ENCODE measurements around the gene PLA2G15. TPM values are rescaled to one million over a fixed set of nuclear protein-coding genes. Genes with fewer than 3 reads are reported as not detected.

Gene PLA2G15
- total and polyA plus RNA-seq, 2 experiments from 2014 or later: 3.1 to 14.8 TPM

DNA sequence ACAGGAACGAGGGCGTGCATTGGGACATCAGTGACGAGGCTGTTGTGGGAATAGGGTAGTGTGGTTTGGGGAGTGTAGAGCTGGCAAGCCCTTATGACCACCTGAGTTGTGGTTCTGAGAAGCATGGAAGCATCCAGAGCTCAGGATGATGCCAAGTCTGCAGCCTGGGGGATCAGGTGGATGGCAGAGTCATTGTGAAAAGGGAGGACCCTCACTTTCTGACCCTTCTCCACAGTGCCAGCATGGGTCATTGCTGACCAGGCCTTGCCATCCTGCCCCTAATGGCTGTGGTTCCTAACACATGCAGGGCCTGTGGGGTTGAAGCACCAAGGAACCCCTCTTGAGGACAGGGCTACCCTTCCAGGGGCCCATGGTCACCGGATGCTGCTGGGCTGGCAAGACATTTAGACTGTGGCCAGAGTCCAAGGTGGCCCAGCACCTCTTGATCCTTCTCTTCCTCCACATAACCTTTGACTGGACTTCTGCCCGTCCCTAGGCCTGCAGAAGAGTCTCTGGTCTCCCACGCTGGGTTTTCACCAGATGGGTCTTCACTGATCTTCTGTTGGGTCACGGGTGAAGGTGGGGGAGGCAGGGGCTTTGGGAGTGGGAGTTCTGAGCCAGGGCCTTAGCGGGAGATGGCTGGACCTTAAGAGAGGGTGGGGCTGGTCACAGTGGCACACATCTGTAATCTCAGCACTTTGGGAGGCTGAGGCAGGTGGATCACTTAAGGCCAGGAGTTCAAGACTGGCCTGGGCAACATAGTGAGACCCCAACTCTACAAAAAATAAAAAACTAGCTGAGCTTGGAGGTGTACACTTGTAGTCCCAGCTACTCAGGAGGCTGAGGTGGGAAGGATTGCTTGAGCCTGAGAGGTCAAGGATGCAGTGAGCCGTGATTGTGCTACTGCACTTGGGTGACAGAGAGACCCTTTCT lies 2.0 kb upstream of the PLA2G15 start (continued):
- TF ChIP-seq, protein P1, sequence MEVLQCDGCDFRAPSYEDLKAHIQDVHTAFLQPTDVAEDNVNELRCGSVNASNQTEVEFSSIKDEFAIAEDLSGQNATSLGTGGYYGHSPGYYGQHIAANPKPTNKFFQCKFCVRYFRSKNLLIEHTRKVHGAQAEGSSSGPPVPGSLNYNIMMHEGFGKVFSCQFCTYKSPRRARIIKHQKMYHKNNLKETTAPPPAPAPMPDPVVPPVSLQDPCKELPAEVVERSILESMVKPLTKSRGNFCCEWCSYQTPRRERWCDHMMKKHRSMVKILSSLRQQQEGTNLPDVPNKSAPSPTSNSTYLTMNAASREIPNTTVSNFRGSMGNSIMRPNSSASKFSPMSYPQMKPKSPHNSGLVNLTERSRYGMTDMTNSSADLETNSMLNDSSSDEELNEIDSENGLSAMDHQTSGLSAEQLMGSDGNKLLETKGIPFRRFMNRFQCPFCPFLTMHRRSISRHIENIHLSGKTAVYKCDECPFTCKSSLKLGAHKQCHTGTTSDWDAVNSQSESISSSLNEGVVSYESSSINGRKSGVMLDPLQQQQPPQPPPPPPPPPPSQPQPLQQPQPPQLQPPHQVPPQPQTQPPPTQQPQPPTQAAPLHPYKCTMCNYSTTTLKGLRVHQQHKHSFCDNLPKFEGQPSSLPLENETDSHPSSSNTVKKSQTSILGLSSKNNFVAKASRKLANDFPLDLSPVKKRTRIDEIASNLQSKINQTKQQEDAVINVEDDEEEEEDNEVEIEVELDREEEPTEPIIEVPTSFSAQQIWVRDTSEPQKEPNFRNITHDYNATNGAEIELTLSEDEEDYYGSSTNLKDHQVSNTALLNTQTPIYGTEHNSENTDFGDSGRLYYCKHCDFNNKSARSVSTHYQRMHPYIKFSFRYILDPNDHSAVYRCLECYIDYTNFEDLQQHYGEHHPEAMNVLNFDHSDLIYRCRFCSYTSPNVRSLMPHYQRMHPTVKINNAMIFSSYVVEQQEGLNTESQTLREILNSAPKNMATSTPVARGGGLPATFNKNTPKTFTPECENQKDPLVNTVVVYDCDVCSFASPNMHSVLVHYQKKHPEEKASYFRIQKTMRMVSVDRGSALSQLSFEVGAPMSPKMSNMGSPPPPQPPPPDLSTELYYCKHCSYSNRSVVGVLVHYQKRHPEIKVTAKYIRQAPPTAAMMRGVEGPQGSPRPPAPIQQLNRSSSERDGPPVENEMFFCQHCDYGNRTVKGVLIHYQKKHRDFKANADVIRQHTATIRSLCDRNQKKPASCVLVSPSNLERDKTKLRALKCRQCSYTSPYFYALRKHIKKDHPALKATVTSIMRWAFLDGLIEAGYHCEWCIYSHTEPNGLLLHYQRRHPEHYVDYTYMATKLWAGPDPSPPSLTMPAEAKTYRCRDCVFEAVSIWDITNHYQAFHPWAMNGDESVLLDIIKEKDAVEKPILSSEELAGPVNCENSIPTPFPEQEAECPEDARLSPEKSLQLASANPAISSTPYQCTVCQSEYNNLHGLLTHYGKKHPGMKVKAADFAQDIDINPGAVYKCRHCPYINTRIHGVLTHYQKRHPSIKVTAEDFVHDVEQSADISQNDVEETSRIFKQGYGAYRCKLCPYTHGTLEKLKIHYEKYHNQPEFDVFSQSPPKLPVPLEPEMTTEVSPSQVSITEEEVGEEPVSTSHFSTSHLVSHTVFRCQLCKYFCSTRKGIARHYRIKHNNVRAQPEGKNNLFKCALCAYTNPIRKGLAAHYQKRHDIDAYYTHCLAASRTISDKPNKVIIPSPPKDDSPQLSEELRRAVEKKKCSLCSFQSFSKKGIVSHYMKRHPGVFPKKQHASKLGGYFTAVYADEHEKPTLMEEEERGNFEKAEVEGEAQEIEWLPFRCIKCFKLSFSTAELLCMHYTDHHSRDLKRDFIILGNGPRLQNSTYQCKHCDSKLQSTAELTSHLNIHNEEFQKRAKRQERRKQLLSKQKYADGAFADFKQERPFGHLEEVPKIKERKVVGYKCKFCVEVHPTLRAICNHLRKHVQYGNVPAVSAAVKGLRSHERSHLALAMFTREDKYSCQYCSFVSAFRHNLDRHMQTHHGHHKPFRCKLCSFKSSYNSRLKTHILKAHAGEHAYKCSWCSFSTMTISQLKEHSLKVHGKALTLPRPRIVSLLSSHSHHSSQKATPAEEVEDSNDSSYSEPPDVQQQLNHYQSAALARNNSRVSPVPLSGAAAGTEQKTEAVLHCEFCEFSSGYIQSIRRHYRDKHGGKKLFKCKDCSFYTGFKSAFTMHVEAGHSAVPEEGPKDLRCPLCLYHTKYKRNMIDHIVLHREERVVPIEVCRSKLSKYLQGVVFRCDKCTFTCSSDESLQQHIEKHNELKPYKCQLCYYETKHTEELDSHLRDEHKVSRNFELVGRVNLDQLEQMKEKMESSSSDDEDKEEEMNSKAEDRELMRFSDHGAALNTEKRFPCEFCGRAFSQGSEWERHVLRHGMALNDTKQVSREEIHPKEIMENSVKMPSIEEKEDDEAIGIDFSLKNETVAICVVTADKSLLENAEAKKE (CRISPR knock-in tag; IDR thresholded peaks at IDR 0.05): no peak
- TF ChIP-seq POLR2AphosphoS5 (IDR thresholded peaks at IDR 0.05; ENCODE audit: low read depth) (no peak), NANOG (IDR thresholded peaks at IDR 0.05; ENCODE audit: borderline replicate concordance) (no peak), EZH2phosphoT487 (IDR thresholded peaks at IDR 0.05; ENCODE audit: unreplicated experiment) (no peak), JUNB (IDR thresholded peaks at IDR 0.05; ENCODE audit: unreplicated experiment) (no peak), STAT1 (IDR thresholded peaks at IDR 0.05; ENCODE audit: unreplicated experiment) (no peak)
- TF ChIP-seq, protein P2, sequence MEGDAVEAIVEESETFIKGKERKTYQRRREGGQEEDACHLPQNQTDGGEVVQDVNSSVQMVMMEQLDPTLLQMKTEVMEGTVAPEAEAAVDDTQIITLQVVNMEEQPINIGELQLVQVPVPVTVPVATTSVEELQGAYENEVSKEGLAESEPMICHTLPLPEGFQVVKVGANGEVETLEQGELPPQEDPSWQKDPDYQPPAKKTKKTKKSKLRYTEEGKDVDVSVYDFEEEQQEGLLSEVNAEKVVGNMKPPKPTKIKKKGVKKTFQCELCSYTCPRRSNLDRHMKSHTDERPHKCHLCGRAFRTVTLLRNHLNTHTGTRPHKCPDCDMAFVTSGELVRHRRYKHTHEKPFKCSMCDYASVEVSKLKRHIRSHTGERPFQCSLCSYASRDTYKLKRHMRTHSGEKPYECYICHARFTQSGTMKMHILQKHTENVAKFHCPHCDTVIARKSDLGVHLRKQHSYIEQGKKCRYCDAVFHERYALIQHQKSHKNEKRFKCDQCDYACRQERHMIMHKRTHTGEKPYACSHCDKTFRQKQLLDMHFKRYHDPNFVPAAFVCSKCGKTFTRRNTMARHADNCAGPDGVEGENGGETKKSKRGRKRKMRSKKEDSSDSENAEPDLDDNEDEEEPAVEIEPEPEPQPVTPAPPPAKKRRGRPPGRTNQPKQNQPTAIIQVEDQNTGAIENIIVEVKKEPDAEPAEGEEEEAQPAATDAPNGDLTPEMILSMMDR (conservative IDR thresholded peaks at IDR 0.05; ENCODE audit: low read depth in 2 of 2): no peak

Measured in GM23338 (cell line).